Naive thymus-derived CD4-positive, alpha-beta T cell (primary cell): ENCODE results near the gene TPBG. TPM values are rescaled to one million over a fixed set of nuclear protein-coding genes. Genes with fewer than 3 reads are reported as not detected.
"Not testable (repeated sequence)": the region's sequence is repeated elsewhere in the genome, so short reads cannot be mapped to it uniquely, and the experiment has no call there.

ENCODE experiments used
- ATAC-seq: fragments of 150-1000 bp; cut with Tn5 transposase; 2 replicates; pipeline ENCODE4 v1.10.0; 2021; ENCODE audit warnings: mild to moderate bottlenecking, moderate library complexity
- CTCF ChIA-PET: fragments of 350-600 bp; sonication (Branson Sonifier 250); formaldehyde crosslinking; loops from one replicate; lab custom pipeline; 2021; ENCODE audit warnings: antibody characterized with exemption; lab: Charles Lee
- POLR2A ChIA-PET: fragments of 350-600 bp; sonication (Branson Sonifier 250); formaldehyde crosslinking; loops from one replicate; lab custom pipeline; 2021; ENCODE audit warnings: antibody characterized with exemption, inconsistent platforms; lab: Charles Lee
- DNase-seq, 9 donors: peaks; one replicate each; pipeline versions ENCODE4 v3.0.0 to v3.0.0-alpha.2; 2020 to 2022; ENCODE audit warnings: mixed read lengths in 1 of 9
- H3K27ac ChIP-seq: one replicate; pipeline ENCODE4 v1.7.0; 2013; ENCODE audit warnings: mild to moderate bottlenecking, low read depth, low read length, moderate library complexity
- H3K27me3 ChIP-seq, 2 donors: one replicate each; pipeline ENCODE4 v1.7.0; 2013; ENCODE audit warnings: low read length in 2 of 2, mild to moderate bottlenecking in 2 of 2, moderate library complexity in 2 of 2; ENCODE audit not compliant: control insufficient read depth in 2 of 2, insufficient read depth in 2 of 2
- H3K36me3 ChIP-seq, 3 experiments: 1 replicate in 2 of 3; 2 replicates in 1 of 3; pipeline ENCODE4 v1.7.0; 2013; ENCODE audit warnings: low read length in 3 of 3, mild to moderate bottlenecking in 3 of 3, moderate library complexity in 1 of 3; ENCODE audit not compliant: insufficient read depth in 3 of 3, control insufficient read depth in 2 of 3
- H3K4me1 ChIP-seq, 2 donors: one replicate each; pipeline ENCODE4 v1.7.0; 2013; ENCODE audit warnings: low read length in 2 of 2, mild to moderate bottlenecking in 2 of 2, moderate library complexity in 1 of 2; ENCODE audit not compliant: control insufficient read depth in 2 of 2, insufficient read depth in 2 of 2
- H3K4me3 ChIP-seq: 2 replicates; pipeline ENCODE4 v1.7.0; 2013; ENCODE audit warnings: mild to moderate bottlenecking, low read length
- H3K9me3 ChIP-seq, 3 experiments: 1 replicate in 2 of 3; 2 replicates in 1 of 3; pipeline ENCODE4 v1.7.0; 2013; ENCODE audit warnings: low read length in 3 of 3; ENCODE audit not compliant: control insufficient read depth in 2 of 3
- H3K27ac Mint-ChIP-seq, 9 donors: one replicate each; pipeline ENCODE4 v1.8.0; 2020 to 2022; ENCODE audit warnings: mixed read lengths in 9 of 9, mild to moderate bottlenecking in 8 of 9, moderate library complexity in 5 of 9, inconsistent platforms in 2 of 9
- H3K27me3 Mint-ChIP-seq, 5 donors: one replicate each; pipeline ENCODE4 v1.8.0; 2021 to 2022; ENCODE audit warnings: mixed read lengths in 5 of 5, mild to moderate bottlenecking in 1 of 5
- H3K36me3 Mint-ChIP-seq, 5 donors: one replicate each; pipeline ENCODE4 v1.8.0; 2020 to 2022; ENCODE audit warnings: mixed read lengths in 5 of 5, mild to moderate bottlenecking in 3 of 5, inconsistent platforms in 1 of 5
- H3K4me1 Mint-ChIP-seq, 7 donors: one replicate each; pipeline ENCODE4 v1.8.0; 2020 to 2022; ENCODE audit warnings: mixed read lengths in 7 of 7, mild to moderate bottlenecking in 3 of 7, inconsistent platforms in 1 of 7
- H3K4me3 Mint-ChIP-seq, 10 donors: one replicate each; pipeline ENCODE4 v1.8.0; 2020 to 2022; ENCODE audit warnings: mild to moderate bottlenecking in 10 of 10, mixed read lengths in 10 of 10, moderate library complexity in 6 of 10, inconsistent platforms in 2 of 10
- H3K9me3 Mint-ChIP-seq, 11 donors: one replicate each; pipeline ENCODE4 v1.8.0; 2020 to 2022; ENCODE audit warnings: mixed read lengths in 11 of 11, mild to moderate bottlenecking in 4 of 11, inconsistent platforms in 1 of 11, moderate library complexity in 1 of 11
- intact Hi-C, 2 donors: fragments of 100-400 bp; cut with micrococcal nuclease; formaldehyde crosslinking; loops; one replicate each; pipeline ENCODE4 v1.15.1; 2023
- polyA plus RNA-seq, 2 donors: library from polyadenylated mRNA; unstranded; fragments of 300-500 nt; fragmentation: Illumina TruSeq; gene quantifications; one replicate each; pipeline ENCODE4 v1.2.3, GENCODE V29; 2021
- total RNA-seq, 6 experiments: library from RNA in 5 of 6; stranded (reverse) in 5 of 6; gene quantifications; 1 replicate in 5 of 6; 2 replicates in 1 of 6; pipeline ENCODE4 v1.2.3 and lab custom pipeline; 2021 to 2026

Gene TPBG
- total and polyA plus RNA-seq, 7 experiments from 2014 or later, result 0.34 TPM; not detected in 6

- ATAC-seq, DNase-seq, H3K27me3 Mint-ChIP-seq, intact Hi-C loops, H3K4me3 ChIP-seq, H3K36me3 ChIP-seq, H3K4me1 Mint-ChIP-seq, H3K36me3 Mint-ChIP-seq, H3K27me3 ChIP-seq, H3K27ac ChIP-seq, H3K4me1 ChIP-seq, H3K9me3 Mint-ChIP-seq, CTCF ChIA-PET, H3K27ac Mint-ChIP-seq, POLR2A ChIA-PET, H3K9me3 ChIP-seq, H3K4me3 Mint-ChIP-seq: not testable (repeated sequence)
Measured at GRCh38 chr6:82394770-82395169, 31.2 kb downstream of the TPBG start.

- H3K4me3 ChIP-seq, result no peak overlapping the region
- no peak for DNase-seq
- no peaks in the 10 kb centered on the region for H3K4me1 ChIP-seq
- Mint-ChIP-seq H3K27me3 (peaks cover 0 to 6% (median 0%) of the 10 kb centered on the region in 5 donors), H3K4me3 (no peak overlapping the region), H3K9me3 (peaks cover 0 to 4% (median 0%) of the 10 kb centered on the region in 11 donors), H3K36me3 (no peaks in the 10 kb centered on the region), H3K4me1 (no peaks in the 10 kb centered on the region), H3K27ac (no peak overlapping the region)
- ChIA-PET POLR2A (no interaction called here), CTCF (no interaction called here)
- no peak for ATAC-seq
- H3K27ac ChIP-seq, result no peak overlapping the region
- no peaks in the 10 kb centered on the region for H3K27me3 ChIP-seq
- H3K9me3 ChIP-seq, result no peaks in the 10 kb centered on the region
- no peaks in the 10 kb centered on the region for H3K36me3 ChIP-seq
- intact Hi-C loops, result no loop called here
Measured at GRCh38 chr6:82396964-82397751, 33.5 kb downstream of the TPBG start.

- CTCF ChIA-PET, result no interaction called here
- H3K36me3 ChIP-seq, result no peaks in the 10 kb centered on the region
- H3K4me1 ChIP-seq, result no peaks in the 10 kb centered on the region
- no peaks in the 10 kb centered on the region for H3K27me3 ChIP-seq
- no peaks in the 10 kb centered on the region for H3K4me1 Mint-ChIP-seq
- POLR2A ChIA-PET, result no interaction called here
- H3K4me3 Mint-ChIP-seq, result no peak overlapping the region
- H3K9me3 ChIP-seq, result no peaks in the 10 kb centered on the region
- H3K4me3 ChIP-seq, result no peak overlapping the region
- intact Hi-C loops, result no loop called here
- H3K27ac Mint-ChIP-seq, result no peak overlapping the region
- H3K27me3 Mint-ChIP-seq, result peaks cover 0 to 6% (median 0%) of the 10 kb centered on the region in 5 donors
- no peak for ATAC-seq
- DNase-seq, result no peak
- H3K27ac ChIP-seq, result no peak overlapping the region
- H3K36me3 Mint-ChIP-seq, result no peaks in the 10 kb centered on the region
- H3K9me3 Mint-ChIP-seq, result peaks cover 0 to 4% (median 0%) of the 10 kb centered on the region in 11 donors
Measured at GRCh38 chr6:82397962-82398692, 34.5 kb downstream of the TPBG start.

- no peak overlapping the region for H3K27ac ChIP-seq
- CTCF ChIA-PET, result no interaction called here
- no peak overlapping the region for H3K4me3 Mint-ChIP-seq
- H3K36me3 Mint-ChIP-seq, result no peaks in the 10 kb centered on the region
- POLR2A ChIA-PET, result no interaction called here
- H3K27ac Mint-ChIP-seq, result no peak overlapping the region
- no peak for ATAC-seq
- H3K9me3 ChIP-seq, result no peaks in the 10 kb centered on the region
- H3K4me1 Mint-ChIP-seq, result no peaks in the 10 kb centered on the region
- peaks cover 0 to 5% (median 0%) of the 10 kb centered on the region in 11 donors for H3K9me3 Mint-ChIP-seq
- no peaks in the 10 kb centered on the region for H3K36me3 ChIP-seq
- H3K27me3 ChIP-seq, result no peaks in the 10 kb centered on the region
- no peaks in the 10 kb centered on the region for H3K4me1 ChIP-seq
- H3K4me3 ChIP-seq, result no peak overlapping the region
- H3K27me3 Mint-ChIP-seq, result peaks cover 0 to 9% (median 7%) of the 10 kb centered on the region in 5 donors
- intact Hi-C loops, result no loop called here
- DNase-seq, result no peak
Measured at GRCh38 chr6:82408952-82409431, 45.4 kb downstream of the TPBG start.

DNA sequence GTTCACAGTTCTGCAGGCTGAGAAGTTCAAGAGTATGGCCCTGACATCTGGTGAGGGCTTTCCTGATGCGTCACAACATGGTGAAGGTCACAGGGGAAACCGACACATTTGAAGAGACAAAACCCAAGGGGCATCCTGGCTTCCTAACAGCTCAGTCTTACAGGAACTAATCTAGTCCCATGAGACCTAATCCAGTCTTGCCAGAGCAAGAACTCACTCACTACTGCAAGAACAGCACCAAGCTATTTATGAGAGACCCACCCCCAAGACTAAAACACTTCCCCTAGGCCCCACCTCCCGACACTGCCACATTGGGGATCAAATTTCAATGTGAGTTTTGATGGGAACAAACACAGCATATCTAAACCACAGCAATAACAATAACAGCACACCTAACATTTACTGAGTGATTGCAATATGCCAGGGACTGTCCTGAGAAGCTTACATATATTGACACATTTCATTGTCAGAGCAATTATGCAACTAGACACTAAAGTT lies 46.6 kb downstream of the TPBG start:
- Histone ChIP-seq H3K9me3 (no peaks in the 10 kb centered on the region), H3K4me1 (no peaks in the 10 kb centered on the region), H3K36me3 (no peaks in the 10 kb centered on the region), H3K27me3 (no peaks in the 10 kb centered on the region), H3K27ac (no peak overlapping the region), H3K4me3 (no peak overlapping the region)
- Mint-ChIP-seq H3K27ac (no peak overlapping the region), H3K9me3 (peaks cover 0 to 5% (median 0%) of the 10 kb centered on the region in 11 donors), H3K4me1 (no peaks in the 10 kb centered on the region), H3K36me3 (no peaks in the 10 kb centered on the region), H3K27me3 (peaks cover 0 to 9% (median 7%) of the 10 kb centered on the region in 5 donors), H3K4me3 (no peak overlapping the region)
- no peak for DNase-seq
- ATAC-seq, result no peak
- ChIA-PET CTCF (no interaction called here), POLR2A (no interaction called here)
- intact Hi-C loops, result no loop called here

DNA sequence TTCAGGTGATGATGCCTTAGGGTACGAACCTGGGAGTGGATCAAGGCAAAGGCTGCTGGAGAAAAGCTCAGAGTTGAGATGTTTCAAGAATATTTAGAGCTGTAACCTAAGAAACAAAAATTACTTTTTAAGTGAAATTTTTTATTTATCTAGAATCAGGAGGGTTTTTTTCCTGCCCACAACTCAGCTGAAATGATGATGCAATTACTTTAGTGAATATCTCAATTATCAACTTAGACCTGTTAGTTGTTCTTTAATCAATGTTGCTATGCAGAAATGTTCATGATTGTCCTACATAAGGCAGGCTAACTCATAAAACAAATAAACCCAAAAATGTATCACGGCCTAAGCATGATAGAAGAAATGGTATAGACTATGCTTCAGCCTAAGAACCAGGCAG lies 50.3 kb downstream of the TPBG start:
- H3K4me1 ChIP-seq, result no peaks in the 10 kb centered on the region
- H3K9me3 Mint-ChIP-seq, result peaks cover 0 to 5% (median 0%) of the 10 kb centered on the region in 11 donors
- H3K27me3 Mint-ChIP-seq, result peaks cover 0 to 9% (median 4%) of the 10 kb centered on the region in 5 donors
- H3K36me3 ChIP-seq, result no peaks in the 10 kb centered on the region
- H3K4me3 Mint-ChIP-seq, result no peak overlapping the region
- no peak for ATAC-seq
- no peak overlapping the region for H3K27ac Mint-ChIP-seq
- ChIA-PET CTCF (interaction anchor here (0.6 kb wide), 1 partner anchor 937 kb away, joined by 3 read pairs; no protein-coding TSS in a partner anchor), POLR2A (no interaction called here)
- no peaks in the 10 kb centered on the region for H3K27me3 ChIP-seq
- no peak overlapping the region for H3K4me3 ChIP-seq
- H3K27ac ChIP-seq, result no peak overlapping the region
- H3K9me3 ChIP-seq, result no peaks in the 10 kb centered on the region
- H3K36me3 Mint-ChIP-seq, result no peaks in the 10 kb centered on the region
- H3K4me1 Mint-ChIP-seq, result peaks cover 0 to 1% (median 0%) of the 10 kb centered on the region in 7 donors
- DNase-seq, result no peak
- intact Hi-C loops, result no loop called here
